DMS153 treated with DMSO at 0.1 percent for 48 hours (cell line): ENCODE data around the gene SMIM1.

ENCODE experiments used
- DNase-seq: peaks from one replicate; lab custom pipeline; 2025; ENCODE audit not compliant: unreplicated experiment; lab: John Stamatoyannopoulos, UW

Gene SMIM1, protein sequence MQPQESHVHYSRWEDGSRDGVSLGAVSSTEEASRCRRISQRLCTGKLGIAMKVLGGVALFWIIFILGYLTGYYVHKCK

DNA sequence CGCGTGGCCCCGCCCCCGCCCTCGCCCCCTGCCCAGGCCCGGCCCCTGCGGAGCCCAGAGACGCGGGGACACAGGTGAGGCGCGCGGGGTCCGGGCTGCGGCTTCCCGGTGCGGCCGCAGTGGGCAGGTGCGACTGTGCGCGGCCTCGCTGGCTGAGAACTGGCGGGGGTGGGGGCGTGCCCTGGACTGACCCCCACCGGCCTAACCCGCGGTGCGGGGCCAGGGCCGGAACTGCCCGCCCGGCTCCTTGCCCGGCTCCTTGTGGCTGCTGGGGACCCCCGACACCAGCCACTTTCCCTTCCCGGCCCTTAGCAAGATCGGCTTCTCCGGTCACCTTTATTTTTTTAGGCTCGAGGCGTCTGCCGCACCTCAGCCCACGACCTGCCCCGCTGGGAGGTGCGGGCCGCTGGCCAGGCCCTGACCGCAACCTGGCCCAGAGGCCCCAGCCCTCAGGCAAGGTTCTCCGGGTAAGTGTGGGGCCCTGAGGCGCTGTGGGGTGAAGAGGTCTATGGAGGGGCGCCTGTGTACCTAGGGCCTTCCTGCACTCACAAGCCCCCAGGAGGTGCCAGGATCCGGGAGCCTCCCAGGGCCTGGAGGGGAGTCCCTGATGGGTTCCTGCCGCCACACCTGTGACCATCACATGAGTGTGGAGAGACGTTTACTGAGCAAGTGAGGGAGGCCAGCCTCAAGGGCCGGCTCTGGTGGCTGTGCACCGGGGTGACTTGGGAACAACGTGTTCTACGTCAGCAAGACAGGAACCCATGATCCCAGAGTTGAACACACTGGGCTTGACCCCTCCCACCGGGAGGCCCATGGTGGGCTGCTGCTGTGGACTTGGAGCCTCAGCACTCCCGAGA is at the start of gene SMIM1:
Gene SMIM1, plus strand, starts transcription at position 35 of the 857 bp plus-strand sequence. CDS start 2,625 bp downstream, outside the sequence.
- DNase-seq: no peak

DNA sequence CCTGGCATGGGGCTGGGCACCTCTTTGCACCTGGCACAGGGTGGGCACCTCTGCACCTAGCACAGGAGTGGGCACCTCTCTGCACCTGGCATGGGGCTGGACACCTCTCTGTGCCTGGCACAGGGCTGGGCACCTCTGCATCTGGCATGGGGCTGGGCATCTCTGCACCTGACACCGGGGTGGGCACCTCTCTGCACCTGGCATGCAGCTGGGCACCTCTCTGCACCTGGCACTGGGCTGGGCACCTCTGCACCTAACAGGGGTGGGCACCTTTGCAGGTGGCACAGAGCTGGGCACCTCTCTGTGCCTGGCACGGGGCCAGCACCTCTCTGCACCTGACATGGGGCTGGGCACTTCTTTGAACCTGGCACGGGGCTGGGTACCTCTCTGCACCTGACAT is 49.7 kb upstream of the SMIM1 start:
- no peak for DNase-seq

DNA sequence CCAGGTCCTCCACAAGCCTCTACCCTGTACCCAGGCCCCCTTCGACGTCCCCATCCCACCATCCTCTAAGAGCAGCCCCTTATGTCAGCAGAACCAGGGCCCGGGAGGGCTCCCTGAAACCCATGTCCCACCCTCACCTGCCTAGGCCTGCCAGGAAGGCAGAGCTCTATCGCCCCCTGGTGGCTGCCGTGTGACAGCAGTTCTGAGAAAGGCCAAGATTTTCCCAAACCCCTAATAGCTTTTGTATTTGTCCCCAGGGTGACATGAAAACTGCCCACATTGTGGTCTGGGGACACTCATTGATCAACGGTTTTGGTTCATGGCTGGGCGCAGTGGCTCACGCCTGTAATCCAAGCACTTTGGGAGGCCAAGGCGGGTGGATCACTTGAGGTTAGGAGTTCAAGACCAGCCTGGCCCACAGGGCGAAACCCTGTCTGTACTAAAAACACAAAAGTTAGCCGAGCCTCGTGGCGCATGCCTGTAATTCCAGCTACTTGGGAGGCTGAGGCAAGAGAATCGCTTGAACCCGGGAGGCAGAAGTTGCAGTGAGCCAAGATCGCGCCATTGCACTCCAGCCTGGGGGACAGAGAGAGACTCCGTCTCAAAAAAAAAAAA is 48.0 kb upstream of the SMIM1 start:
- DNase-seq: peak; percentile 52

DNA sequence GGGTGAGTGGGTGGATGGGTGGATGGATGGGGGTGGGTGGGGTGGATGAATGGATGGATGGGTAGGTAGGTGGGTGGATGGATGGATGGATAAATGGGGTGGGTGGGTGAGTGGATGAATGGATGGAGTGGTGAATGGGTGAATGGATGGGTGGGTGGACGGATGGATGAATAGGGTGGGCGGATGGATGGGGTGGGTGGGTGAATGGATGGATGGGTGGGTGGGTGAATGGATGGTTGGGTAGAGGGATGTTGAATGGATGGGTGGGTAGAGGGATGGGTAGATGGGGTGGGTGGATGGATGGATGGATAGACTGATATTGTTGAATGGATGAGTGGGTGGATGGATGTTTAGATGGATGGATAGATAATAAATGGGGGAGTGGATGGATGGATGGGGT is 47.2 kb upstream of the SMIM1 start:
- no peak for DNase-seq

DNA sequence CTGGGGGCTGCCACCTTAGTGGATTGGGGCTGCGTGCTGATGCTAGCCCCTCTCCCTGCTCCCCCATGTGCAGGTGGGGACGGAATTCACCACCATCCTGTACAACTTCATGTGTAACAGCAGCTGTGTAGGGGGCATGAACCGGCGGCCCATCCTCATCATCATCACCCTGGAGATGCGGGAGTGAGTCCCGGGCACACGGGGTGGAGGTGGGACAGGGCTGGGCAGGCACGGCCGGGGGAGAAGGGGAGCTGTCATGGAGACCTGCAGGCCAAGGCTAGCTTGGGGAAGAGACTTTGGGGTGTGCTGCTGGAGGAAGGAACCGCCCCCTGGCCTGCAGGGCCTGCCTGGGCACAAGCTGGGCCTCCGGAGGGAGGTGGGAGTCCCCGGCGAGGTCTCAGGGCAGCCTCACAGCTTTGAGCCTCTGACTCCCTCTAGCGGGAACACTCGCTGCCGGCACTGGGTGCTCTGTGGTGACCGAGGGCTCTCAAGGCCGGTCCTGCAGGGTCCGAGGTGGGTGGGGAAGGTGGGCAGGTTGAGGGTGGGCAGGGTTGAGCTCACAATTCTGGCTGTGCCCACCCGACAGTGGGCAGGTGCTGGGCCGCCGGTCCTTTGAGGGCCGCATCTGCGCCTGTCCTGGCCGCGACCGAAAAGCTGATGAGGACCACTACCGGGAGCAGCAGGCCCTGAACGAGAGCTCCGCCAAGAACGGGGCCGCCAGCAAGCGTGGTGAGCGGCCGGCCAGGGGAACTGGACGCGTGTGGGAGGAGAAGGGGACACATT is 45.3 kb upstream of the SMIM1 start:
- DNase-seq: no peak

DNA sequence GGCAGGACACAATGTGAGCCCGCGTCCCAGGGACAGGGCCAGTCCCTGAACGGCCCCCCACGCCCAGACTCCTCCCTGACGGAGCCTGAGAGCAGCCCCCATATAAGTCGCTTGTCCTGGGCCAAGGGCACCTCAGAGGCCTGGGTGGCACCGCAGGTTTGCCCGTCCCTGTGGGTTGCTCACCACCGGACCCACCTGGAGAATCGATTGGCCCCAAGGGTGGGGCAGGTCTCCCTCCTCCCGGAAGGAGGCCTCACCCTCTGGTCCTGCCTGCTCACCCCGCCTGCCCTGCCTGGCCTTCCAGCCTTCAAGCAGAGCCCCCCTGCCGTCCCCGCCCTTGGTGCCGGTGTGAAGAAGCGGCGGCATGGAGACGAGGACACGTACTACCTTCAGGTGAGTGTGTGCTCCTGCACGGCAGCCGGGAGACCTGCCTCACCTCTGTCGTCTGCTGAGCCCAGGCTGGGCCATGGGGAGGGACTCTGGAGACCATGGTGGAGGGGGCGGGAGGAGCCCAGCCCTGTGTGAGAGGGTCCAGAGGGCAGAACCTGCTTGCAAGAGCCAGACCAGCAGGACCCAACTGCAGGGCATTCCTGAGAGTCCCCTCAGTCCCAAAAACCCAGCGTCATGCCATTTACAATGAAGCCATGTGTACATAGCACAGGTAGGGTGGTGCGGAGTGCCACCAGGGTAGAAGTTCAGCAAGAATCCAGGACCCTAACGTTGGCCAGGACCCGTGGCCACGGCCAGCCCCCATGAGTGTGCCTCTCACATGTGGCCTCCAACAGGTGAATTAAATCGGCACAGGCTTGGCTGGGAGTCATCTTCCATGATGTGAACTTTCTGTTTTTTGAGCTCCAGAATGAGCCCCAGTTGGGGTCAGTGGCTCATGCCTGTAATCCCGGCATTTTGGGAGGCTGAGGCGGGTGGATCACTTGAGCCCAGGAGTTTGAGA is 44.4 kb upstream of the SMIM1 start:
- no peak for DNase-seq

DNA sequence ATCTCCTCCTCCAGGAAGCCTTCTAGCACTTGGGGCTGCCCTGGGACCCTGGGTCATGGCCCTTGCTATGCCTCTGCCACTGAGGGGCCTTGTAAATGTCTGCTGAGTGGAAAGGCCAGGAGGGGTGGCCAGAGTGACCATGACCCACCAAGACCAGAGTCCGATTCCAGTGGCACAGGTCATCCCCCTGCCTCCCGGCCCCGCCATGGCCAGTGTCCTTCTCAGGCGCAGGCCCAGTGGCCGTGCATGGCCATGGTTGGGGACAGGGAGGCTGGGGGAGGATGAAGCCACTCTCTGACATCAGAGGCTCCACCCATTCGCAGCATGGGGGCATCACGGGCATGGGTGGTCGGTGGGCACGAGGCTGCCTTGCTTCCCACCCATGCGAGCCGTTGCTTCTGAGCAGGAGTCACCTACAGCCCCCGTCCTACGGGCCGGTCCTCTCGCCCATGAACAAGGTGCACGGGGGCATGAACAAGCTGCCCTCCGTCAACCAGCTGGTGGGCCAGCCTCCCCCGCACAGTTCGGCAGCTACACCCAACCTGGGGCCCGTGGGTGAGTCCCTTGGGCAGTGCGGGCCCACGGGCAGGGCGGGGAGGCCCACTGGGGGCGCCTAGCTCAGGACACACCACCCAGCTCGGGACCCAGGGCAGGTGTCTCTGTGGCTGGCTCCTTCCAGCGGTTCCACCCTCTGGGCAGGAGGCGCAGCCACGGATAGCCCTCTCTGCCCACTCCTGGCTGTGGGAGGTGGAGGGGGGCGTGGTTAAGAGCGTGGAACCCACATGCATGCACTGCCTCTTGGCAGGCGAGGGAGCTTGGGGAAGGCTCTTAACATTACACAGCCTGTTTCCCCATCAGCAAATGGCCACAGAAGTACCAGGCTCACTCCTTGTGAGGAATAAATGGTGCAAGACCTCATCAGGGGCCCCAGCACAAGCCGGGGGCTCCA is 42.7 kb upstream of the SMIM1 start:
- no peak for DNase-seq

DNA sequence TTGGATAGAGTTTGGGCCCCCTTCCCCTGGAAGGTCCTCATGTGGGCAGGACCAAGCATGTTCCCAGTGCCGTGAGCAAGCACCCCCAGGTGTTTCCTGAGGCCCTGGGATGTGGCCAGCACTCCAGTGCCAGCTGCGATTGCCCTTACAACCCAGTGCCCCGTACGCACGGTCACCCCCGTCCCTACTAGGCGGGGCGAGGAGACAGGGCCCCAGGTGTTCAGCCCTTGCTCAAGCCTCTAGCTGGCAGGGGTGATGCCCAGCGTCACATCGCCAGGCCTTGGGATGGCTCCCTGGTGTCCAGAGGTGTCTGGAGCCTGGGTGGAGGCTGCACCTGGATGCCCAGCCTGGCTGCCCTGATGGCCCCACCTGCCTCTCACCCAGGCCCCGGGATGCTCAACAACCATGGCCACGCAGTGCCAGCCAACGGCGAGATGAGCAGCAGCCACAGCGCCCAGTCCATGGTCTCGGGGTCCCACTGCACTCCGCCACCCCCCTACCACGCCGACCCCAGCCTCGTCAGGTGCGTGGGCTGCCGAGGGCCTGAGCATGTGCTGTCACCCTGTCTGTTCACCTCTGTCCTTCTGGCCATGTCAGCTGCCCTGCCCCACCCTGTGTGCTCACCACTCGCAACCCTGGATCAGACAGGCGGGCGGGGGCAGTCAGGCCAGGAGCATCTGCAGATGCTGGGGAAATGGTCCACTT is 41.9 kb upstream of the SMIM1 start:
- no peak for DNase-seq

DNA sequence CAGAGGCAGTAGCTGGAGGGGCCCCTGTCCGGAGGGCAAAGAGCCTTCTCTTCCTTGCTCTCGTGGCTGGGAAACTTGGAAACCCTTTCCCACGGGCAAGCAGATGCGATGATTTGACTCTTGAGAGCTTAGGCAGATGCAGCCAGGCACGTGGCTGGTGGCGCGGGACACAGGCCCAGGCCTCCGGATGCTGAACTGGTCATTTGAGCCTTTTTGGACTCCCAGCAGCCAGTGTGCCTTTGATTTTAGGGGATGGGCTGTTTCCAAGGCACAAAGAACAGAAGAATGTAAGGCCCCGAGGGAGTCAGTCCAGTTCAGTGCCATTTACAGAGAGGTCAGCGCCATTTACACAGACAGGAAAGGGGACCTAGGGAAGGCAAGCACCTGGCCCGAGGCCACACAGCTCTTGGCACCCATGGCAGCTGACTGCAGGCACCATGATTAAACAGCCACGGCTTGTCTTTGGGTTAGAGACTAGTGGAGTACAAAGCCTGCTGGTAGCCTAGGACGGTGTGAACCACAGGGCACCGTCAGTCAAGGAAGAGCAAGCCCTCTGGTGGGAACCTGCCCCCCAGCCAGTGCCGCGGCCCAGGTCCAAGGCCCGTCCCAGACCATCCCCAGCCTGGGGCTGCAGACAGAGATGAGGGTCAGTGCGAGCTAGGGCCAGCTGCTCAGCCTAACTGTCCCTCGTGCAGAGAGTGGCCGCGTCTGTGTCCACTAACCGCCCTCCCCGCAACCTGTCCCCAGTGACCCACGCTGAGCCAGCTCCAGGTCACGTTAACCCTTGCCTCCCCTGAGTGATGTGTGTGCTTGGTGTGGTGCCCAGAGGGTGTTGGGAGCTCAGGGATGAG is 40.7 kb upstream of the SMIM1 start:
- DNase-seq: no peak

DNA sequence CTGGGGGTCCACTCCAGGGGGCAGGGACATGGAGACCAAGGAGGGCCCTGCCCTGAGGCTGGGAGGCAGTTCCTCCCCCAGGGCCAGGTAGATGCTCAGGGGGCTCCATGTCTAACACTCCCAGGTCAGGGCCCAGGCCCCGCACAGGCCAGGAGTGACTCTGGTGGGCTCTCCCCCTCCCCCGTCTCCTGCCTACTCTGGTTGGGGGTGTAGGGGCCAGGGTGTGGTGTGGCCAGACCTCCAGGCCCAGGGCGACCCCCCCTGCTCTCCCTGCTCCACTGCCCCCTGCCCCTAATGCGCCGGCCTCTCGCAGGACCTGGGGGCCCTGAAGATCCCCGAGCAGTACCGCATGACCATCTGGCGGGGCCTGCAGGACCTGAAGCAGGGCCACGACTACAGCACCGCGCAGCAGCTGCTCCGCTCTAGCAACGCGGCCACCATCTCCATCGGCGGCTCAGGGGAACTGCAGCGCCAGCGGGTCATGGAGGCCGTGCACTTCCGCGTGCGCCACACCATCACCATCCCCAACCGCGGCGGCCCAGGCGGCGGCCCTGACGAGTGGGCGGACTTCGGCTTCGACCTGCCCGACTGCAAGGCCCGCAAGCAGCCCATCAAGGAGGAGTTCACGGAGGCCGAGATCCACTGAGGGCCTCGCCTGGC is 40.0 kb upstream of the SMIM1 start:
- DNase-seq: no peak

DNA sequence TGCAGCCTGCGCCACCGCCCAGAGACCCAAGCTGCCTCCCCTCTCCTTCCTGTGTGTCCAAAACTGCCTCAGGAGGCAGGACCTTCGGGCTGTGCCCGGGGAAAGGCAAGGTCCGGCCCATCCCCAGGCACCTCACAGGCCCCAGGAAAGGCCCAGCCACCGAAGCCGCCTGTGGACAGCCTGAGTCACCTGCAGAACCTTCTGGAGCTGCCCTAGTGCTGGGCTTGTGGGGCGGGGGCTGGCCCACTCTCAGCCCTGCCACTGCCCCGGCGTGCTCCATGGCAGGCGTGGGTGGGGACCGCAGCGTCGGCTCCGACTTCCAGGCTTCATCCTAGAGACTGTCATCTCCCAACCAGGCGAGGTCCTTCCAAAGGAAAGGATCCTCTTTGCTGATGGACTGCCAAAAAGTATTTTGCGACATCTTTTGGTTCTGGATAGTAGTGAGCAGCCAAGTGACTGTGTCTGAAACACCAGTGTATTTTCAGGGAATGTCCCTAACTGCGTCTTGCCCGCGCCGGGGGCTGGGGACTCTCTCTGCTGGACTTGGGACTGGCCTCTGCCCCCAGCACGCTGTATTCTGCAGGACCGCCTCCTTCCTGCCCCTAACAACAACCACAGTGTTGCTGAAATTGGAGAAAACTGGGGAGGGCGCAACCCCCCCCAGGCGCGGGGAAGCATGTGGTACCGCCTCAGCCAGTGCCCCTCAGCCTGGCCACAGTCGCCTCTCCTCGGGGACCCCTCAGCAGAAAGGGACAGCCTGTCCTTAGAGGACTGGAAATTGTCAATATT is 39.3 kb upstream of the SMIM1 start:
- DNase-seq: no peak

DNA sequence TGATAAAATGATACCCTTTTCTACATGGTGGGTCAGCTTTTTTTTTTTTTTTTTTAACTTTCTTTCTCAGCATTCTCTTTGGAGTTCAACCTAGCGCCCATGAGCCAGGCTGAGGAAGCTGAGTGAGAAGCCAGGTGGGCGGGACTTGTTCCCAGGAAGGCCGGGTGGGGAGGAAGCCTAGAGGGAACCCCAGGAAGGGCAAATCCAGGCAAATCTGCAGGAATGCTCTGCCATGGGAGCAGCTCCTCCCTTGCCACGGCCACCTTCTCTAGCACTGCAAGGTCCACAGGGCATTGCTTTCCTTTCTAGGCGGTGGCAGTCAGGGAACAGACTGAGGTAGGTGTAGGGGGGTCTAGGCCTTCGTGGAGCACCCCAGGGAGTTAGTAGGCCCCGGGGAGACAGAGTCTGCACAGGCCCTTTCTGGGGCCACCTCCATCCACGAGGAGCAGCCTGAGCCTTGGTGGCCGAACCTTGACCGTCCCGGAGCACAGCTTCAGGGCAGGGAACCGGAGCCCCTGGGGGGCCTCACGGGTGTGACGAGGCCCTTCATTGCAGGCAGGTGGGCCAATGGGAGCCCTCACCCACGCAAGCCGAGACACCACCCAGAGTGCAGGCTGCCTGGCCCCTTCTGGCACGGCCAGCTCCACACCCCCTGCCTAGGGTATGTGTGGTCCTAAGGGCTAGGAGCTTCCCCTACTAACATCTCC is 38.5 kb upstream of the SMIM1 start:
- DNase-seq: no peak

DNA sequence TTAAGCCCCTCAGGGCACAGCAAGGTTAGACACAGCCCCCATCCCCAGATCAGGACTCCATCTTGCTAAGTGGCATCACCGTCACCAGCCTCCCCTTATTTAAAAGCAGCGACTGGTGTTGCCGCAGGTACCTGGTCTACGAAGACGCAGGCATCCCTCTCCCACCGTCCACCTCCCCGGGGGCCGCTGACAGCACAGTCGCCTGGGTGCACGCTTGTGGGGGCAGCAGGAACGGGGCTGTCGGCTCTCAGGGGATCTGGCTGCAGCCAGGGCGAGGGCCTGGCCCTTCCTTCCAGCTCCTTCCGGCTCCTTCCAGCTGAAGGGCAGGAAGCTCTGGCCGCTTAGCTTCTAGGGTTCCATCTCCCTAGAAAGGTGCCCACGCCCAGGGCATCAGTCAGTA is 37.9 kb upstream of the SMIM1 start:
- no peak for DNase-seq

DNA sequence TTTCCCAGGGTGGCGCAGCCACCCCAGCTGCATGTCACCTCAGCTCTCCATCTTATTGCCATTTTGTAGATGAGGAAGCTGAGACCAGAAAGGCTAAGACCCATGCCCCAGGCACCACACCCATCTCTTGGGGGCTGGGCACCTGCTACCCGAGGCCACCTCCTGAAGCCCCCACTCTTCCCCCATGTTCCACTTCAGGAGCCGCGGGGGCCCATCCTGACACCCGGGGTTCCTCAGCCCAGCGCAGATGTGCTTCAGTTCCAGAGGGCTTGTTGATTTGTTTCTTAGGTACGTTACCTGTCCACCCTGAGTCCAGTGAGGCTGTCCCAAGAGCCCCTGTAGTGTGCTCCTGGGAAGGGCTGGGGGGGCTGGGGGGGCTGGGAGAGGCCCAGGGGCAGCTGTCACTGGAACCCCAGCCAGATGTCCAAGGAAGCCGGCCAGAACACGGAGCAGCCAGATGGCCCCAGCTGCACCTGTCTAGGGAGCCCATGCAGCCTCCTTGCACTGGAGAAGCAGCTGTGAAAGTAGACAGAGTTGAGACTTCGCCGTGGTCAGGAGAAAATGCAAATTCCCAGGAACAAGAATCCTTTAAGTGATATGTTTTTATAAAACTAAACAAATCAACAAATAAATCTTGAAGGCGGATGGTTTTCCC is 37.4 kb upstream of the SMIM1 start:
- DNase-seq: no peak

DNA sequence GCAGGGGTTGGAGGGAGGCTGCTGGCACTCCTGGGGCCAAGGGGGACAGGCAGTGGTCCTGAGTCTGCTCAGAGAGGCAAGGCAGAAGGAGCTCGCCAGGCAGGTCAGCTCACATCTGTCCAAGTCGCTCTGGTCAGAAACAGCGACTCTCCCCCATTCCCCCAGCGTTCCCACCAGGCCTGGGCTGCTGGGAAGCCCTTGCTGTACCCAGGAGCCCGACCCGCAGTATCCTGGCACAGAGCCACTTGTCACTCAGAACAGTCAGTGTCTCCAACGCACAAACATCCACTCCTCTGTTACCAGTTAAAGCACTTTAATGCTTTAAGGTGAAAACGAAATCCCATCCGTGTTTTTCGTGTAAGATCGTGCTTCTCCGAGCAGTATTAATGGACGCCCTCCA is 36.9 kb upstream of the SMIM1 start:
- DNase-seq: no peak
